Stimulated activated CD4-positive, alpha-beta T cell treated with anti-CD3 and anti-CD28 coated beads, Interleukin-15, amount 100 ng/mL, for 24 hours (primary cell): ENCODE measurements around the gene ENTR1.
"Not testable (repeated sequence)": the region's sequence is repeated elsewhere in the genome, so short reads cannot be mapped to it uniquely, and the experiment has no call there.

Experiments used
- DNase-seq: peaks from one replicate; pipeline ENCODE4 v3.0.0-alpha.2; 2020

ENTR1 gene

DNA sequence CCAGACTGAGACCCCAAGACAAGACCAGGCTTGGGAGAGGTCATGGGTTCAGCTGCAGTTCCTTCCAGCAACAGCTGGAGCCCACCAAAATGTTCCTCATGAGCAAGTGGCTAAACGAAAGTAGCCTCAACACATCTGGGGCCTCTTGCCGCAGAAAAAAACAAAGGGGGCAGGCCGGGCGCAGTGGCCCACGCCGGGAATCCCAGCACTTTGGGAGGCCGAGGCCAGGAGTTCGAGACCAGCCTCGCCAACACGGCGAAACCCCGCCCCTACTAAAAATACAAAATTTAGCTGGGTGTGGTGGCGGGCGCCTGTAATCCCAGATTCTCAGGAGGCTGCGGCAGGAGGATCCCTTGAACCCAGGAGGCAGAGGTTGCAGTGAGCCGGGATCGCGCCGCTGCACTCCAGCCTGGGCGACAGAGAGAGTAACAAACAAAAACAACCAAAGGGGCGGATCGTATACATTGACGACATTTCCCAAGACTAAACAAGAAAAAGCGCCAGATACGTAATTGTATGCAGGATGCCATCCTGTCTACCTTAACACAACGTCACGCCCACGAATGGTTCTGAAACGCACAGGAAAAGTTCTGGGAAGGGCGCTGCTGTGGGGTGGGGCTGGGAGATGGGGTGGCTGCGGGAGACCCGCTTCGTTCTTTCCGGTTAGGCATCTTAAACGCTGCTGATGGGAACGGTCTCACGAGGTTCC lies 27.6 kb upstream of the ENTR1 start:
- DNase-seq: no peak

DNA sequence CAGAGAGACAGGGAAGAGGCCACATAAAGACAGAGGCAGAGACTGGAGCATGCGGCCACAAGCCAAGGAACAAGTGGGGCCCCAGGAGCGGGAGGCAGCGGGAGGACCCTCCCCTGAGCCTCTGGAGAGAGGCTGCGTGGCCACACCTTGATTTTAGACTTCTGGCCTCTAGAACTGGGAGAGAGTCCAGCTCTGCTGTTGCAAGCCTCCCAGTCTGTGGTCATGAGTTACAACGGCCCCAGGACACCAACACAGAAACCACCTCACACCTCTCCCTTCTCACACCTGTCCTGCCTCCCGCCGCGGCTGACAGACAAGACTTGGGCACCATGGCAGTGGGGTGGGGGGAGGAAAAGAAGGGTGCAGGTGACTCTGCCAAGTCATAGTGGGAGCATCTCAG lies 27.0 kb upstream of the ENTR1 start:
- no peak for DNase-seq

DNA sequence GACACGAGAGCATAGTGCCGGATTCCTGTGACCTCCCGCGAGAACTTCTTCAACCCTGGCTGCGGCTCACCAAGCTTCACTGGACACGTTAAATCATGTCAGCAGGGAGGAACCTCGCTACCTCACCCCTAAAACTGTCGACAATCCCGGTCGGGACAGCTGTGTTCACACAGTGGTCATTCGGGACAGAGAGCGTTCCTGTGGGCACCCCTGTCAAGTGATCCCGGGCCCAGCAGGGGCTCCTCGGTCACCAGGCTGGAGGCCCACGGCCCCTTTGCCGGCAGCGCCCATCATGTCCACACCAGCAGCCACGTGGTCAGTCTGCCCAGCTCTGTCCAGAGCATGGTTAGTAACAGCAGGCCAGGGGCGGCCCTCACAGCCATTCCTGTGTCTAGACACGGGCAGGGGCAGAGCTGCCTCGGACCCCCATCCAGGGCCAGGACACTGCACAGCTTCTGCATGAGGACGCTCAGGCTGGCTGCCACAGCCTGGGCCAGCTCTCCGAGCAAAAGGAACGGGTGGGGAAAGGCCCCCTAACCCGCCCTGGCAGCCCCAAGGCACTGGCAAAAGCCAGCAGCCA lies 25.7 kb upstream of the ENTR1 start:
- DNase-seq: no peak

GRCh38 chr9:136434580-136435169 lies 24.3 kb upstream of the ENTR1 start:
- DNase-seq: no peak

DNA sequence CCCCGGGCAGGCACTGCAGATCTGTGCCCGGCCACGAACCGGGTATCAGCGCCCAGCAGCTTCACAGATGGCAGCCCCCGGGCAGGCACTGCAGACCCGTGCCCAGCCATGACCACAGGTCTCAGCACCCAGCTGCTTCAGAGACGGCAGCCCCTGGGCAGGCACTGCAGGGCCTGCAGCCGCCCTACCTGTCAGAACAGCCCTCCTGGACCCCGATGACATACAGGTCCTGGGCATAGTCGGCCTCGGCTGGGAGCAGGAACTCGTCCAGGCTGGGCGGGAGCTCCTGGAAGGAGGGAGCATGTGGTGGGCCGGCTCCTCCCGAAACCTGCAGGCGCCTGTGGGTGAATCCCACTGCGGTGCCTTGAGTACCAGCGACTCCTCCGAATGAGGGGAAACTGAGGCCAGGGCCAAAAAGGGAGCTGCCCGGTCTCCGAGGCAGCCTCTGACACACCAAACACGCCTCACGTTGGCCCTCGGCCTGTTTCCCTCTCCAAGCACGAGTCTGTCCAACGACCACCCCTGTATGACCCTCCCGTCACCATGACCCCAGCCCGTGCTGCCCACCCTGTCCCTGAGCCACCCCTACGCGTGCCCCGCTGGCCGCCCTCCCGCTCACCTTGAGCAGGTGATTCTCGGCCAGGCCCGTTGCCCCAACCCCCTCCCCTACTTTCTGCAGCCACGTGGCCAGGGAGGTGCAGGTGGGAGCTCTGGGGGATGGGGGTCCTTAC lies 23.6 kb upstream of the ENTR1 start:
- DNase-seq: no peak

GRCh38 chr9:136433043-136433715 lies 22.8 kb upstream of the ENTR1 start:
- DNase-seq: no peak

GRCh38 chr9:136432591-136432990 lies 22.2 kb upstream of the ENTR1 start:
- DNase-seq: no peak

DNA sequence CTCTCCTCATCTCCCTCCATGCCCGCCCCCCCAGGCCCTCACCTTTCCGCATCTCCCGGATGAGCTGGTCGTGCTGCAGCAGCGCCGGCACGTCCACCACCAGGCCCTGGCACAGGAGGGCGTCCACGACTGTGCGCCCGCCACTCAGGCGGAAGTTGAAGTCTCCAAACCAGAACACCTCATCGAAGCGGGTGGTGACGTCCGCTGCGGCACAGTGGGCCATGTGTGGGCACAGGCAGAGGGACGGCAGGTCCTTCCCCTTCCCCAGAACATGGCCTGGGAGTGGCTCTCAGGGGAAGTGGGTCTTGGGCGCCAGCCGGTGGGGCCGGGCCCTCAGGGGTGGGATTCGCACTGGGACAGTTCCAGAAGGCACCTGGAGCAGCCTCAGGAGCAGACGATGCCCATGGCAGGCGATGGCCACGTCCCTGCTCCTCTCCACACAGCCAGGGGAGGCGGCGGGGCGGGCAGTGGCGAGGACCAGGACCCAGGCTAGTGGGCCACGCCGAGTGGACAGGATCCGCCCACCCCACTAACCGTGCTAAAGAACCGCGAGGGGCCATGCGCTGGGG lies 21.5 kb upstream of the ENTR1 start:
- no peak for DNase-seq

- no peak for DNase-seq
Measured at GRCh38 chr9:136430588-136431234, 20.3 kb upstream of the ENTR1 start.

DNA sequence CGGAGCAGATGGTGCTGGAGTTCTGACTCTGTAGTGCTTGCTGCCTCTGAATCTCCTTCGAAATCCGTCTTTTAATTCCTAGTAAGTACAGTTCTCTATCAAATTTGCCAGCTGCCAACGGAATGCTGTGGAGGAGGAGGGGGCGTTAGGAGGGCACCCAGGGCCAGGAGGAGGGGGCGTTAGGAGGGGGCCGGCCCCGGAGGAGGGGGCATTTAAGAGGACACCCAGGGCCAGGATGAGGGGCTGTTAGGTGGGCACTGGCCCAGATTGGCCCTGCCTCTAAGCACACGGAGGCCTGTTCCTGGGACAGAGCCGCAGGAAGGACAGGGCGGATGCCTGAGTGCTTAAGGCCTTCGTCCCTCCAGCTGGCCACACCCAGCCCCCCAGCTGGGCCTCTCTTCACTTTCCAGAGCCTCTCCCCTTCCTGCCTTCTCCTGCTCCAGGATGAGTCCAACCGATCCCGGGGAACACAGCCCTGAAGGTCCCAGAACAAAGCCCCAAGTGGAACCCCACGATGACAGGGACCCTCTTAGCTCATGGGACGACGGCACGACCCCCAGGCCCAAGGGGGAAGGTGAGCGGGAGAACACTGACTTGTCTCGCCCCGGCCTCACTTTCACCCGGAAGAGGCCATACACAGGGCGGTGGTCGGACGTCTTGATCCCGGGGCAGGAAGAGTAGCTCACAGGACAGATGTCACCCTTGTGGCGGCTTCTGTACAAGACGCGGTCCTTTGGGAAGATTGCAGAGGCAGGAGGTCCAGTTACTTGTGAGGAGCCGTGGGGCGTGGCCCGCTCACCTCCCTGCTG lies 19.5 kb upstream of the ENTR1 start:
- DNase-seq: no peak

GRCh38 chr9:136429075-136429628 lies 18.7 kb upstream of the ENTR1 start:
- no peak for DNase-seq

DNA sequence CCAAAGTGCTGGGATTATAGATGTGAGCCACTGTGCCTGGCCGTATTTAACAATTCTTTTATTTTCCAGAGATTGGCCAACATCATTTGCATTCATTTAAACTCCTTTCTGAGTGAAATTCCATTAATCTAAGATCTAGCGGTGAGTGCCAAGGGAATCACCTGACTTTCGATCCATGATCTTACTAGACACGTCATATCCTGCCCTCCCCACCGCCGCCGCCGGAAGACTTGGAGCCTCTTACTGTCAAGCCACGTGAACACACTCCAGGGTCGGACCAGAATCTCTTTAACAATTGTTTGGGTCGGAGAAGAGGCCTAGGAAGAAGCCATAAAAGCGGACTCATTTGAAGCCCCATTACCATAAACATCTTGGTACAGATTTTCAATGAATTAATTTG lies 16.4 kb upstream of the ENTR1 start:
- no peak for DNase-seq

DNA sequence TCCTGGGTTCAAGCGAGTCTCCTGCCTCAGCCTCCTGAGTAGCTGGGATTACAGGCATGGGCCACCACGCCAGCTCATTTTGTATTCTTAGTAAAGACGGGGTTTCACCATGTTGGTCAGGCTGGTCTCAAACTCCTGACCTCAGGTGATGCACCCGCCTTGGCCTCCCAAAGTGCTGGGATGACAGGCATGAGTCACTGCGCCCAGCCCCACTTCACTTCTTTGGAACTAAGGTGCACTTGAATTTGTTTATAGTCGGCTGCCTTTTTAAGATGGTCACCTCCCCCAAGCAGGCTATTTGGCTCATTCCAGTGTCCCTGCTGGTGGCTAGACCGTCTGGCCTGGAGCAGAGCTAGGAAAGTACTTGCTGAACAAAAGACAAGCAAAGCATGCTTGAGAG lies 15.0 kb upstream of the ENTR1 start:
- not testable (repeated sequence) for DNase-seq

DNA sequence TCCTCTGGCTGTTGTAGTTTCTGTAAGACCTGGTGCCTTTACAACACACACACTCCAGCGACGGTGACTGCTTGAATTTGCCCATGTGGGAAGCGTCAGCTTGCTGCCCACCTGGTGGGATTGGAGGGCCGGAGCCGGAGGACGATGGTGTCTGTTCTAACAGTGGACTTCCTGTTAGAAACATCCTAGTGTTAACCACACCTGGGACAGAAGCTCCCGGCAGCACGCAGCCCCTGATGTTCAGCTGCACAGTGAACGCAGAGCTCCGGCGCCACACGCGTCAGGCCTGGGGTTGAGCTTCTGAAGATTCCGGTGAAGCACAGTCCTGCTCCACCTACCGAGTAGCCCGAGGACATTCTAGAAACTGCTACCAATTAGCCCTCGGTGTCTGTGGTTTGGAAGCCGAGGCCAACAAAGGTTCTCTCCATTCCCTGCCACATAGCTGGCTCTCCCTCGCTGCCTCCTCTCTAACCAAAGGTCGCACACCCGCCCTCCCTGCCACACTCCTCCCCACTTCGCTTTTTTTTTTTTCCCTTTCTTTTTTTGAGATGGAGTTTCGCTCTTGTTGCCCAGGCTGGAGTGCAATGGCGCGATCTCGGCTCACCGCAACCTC lies 14.4 kb upstream of the ENTR1 start:
- no peak for DNase-seq

GRCh38 chr9:136423432-136424146 lies 13.2 kb upstream of the ENTR1 start:
- no peak for DNase-seq

DNA sequence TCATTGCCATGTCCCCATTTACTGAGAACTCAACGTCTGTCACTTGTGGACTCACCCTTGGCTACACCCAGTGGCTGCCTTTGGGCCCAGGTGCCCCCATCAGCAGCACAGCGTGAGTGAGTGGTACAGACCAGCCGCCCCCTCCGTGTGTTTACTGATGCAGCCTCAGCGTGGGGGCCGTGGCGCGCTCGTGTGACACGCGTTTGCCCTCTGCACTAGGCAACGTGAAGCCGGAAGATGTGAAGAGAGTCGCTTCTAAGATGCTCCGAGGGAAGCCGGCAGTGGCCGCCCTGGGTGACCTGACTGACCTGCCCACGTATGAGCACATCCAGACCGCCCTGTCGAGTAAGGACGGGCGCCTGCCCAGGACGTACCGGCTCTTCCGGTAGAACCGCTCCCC lies 12.5 kb upstream of the ENTR1 start:
- DNase-seq: no peak

GRCh38 chr9:136421791-136422190 lies 11.4 kb upstream of the ENTR1 start:
- no peak for DNase-seq

DNA sequence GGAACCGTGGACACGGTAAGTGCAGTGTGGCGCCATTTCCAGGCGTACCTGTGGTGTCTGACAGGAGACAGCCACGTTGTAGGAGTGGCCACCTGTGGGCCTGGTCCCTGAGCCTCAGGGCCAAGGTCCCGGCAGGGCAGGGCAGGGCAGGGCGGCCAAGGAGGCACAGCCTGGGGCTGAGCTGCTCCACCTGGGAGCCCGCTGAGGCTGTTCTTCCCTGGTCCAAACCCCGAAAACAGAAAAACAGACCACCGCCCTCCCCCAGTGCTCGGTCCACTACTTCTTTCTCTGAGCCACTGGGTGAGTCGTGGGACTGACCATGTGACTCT lies 8.6 kb upstream of the ENTR1 start:
- no peak for DNase-seq

DNA sequence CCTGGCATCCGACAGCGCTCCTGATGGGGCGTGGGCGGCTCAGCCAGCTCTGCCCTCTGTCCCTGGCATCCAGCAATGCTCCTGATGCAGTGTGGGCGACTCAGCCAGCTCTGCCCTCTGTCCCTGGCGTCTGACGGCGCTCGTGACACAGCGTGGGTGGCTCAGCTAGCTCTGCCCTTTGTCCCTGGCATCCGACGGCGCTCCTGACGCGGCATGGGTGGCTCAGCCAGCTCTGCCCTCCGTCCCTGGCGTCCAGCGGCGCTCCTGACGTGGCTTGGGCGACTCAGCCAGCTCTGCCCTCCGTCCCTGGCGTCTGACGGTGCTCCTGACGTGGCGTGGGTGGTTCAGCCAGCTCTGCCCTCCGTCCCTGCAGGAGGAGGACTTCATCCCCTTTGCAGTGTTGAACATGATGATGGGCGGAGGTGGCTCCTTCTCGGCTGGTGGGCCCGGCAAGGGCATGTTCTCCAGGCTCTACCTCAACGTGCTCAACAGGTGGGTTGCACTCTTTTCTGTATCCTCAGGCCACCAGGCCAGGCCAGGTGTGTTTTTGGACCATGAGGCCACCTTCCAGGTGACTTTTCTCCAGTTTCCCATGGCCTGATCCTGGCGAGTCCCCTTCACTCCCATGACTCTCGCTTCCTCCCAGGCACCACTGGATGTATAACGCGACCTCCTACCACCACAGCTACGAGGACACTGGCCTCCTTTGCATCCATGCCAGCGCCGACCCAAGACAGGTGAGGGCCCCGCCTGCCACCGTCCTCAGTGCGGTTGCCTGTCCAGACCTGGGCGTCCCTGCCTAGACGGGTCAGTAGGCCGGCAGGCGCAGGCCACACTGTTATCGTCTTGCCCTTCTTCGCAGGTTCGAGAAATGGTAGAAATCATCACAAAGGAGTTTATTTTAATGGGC lies 8.0 kb upstream of the ENTR1 start:
- DNase-seq: no peak
